GM19035 (cell line): ENCODE measurements around the gene CFAP45.

Experiments used
- ATAC-seq: cut with Tn5 transposase; IDR thresholded peaks from one replicate; pipeline ENCODE4 v1.9.1; 2021; ENCODE audit not compliant: unreplicated experiment

Gene CFAP45

DNA sequence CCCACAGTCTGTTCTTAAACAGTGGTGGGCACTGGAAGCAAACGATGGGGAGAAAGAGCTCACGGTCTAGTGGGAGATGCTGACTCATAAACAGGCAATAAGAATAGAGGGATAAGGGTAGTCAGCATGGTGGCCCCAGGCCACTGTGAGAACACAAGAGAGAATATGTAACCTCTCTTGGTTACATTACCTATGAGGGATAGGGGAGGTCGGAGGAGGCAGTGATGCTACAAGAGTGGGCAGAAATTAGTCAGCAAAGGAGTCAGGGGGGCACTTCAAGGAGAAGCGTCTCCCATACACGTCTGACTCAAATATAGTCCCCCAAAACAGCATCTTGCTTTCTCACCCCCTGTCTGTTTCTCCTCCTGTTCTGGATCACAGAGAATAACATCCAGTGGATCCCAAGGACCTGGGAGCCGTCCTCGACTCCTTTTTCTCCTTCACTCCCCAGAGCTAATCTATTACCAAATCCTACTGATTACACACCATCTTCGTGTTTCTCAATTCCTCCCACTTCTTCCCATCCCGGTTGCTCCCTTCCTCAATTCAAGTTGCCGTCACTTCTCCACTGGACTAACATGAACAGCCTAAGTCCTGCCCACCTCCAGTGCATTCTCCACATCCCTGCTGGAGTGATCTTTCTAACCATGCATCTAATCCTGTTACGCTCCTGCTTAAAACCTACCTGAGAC lies 71.2 kb downstream of the CFAP45 start:
- no peak for ATAC-seq

DNA sequence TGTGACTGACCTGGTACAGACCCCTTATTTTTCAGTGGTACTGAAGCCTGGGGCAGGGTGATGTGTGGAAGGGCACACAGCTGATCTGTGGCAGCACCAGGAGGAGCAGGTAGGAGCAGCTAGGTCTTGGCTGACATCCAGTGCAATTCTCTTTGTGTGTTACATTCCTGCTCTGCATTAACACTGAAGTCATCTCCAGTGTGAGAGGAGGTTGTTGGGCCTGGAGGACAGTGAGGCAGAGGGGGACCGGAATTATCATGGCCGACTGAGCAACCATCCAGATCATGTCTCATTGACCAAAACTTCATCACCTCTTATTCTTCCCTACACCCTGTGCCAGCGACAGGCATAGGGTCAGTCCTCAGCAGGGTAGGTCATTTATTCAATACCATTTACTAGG lies 71.8 kb downstream of the CFAP45 start:
- ATAC-seq: no peak

- ATAC-seq: no peak
Measured at GRCh38 chr1:159827549-159827948, 72.4 kb downstream of the CFAP45 start.

DNA sequence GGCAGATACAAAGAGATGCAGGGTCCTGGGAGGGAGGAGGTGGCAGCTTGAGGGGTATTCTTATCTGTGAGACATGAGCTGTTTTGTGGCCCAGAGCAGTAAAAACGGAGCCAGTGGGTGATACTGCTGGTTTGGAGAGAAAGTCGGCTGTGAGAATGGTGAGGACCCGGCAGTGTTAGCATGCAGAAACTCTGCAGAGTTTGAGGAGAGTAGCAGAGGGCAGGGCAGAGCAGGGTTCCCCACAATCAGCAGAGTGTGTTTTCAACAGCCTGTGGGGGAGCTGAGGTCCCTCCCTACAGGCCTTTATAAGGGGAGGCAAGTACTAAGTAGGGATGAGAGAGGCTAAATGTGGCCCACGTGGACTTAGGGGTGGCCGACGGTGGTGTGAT lies 72.9 kb downstream of the CFAP45 start:
- ATAC-seq: no peak

DNA sequence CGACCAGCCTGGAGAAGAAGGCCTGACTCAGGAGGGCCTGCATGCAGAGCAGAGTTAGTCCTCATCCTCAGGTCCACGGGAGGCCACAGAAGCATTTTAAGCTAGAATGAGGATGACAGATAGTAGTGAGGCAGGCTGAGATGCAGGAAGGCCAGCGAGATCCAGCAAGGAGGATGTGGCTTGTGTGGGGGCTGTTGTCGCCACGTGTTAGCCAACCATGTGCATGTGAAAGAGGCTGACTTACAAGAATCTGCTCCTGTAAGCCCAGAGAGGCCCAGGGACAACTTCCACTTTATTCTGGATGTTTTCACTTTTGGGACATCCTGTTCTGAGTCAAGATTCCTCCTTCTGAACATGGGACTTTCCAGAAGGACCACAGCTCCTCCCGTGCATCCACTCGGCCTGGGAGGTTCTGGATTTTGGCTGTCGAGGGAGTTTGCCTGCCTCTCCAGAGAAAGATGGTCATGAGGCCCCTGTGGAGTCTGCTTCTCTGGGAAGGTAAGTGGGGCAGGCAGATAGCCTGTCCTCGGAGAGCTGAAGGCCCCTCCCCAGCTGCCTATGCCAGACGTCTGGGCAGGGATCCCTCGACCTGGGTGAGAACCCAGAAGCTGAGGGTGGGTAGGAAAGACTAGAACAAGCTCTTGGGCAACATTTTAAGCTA lies 73.4 kb downstream of the CFAP45 start, which contains the start of gene SLAMF8:
TSS of gene SLAMF8 (plus strand) at position 433 of the 661 bp plus-strand sequence. CDS start at position 459, 26 bp downstream.
- no peak for ATAC-seq

- ATAC-seq: no peak
Measured at GRCh38 chr1:159825564-159825963, 74.4 kb downstream of the CFAP45 start.

DNA sequence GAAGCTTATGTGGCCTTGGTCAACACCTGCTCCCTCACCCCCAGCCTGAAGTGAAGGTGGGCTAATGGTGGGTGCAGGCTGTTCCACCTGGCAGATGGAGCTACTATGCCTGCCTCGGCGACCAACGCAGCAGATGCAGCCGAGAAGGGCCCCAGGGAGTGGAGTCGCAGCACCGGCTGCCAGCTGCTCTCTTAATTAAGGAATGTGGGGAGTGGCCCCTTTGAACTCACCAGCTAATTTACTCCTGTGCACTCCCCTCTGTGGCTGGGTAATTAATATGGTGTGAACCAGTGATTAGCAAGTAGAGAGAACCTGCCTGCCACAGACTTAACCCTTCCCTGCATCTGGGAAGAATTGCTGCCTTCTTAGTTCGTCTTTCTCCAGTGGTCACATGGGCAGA lies 76.6 kb downstream of the CFAP45 start:
- ATAC-seq: no peak
